Measurements from ENCODE around the gene DNAJC6.
"Not testable (repeated sequence)": the region's sequence is repeated elsewhere in the genome, so short reads cannot be mapped to it uniquely, and the experiment has no call there.

The DNAJC6 gene

DNA sequence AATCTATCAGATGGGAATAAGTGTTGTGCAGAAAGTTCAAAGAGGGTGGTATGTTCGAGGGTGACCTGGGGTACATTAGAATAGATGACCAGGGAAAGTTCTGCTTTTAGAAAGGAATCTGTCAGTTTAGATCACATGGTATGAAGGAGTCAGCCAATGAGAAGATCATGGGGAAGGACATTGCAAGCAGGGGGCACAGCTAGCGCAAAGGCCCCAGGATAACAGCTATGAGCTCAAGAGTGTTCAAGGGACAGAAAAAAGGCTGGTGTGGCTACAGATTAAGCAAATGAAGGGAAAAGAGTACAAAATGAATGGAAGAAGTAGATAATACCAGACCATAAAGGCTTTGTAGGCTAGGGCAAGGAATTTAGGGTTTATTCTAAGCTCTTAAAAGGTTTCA is 119.7 kb downstream of the DNAJC6 start:
- DNase-seq (ENCODE audit: low spot score) = no peak

GRCh38 chr1:65429806-65430205 is 120.5 kb downstream of the DNAJC6 start:
- no peak for DNase-seq (ENCODE audit: low spot score)

DNA sequence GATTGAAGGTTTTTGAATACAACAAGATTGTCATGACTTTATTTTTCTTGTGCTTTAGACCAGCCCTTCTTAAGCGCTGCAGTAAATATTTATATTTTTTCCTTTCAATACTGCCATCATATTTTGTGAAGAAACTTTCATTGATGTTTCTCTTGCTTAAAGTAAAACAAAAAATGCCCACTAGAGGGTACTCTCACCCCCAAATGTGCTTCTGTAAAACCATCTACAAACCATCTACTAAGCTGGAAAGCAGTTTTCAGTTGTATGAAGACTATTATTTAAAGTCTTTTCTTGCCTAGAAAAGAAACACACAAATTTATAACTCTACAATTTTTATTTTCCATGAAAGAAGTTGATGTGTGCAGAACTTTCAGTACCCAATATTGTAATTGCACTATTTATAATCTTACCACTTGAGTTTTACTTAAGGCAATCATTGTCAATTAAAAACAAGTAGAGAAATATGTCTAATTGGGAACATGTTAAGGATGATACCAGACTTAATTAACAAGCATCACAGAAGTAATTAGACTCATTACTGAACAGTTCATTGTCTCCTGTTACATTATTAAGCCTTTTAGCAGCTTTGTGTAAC is 121.9 kb downstream of the DNAJC6 start:
- peak; percentile 45 for DNase-seq (ENCODE audit: low spot score)

DNA sequence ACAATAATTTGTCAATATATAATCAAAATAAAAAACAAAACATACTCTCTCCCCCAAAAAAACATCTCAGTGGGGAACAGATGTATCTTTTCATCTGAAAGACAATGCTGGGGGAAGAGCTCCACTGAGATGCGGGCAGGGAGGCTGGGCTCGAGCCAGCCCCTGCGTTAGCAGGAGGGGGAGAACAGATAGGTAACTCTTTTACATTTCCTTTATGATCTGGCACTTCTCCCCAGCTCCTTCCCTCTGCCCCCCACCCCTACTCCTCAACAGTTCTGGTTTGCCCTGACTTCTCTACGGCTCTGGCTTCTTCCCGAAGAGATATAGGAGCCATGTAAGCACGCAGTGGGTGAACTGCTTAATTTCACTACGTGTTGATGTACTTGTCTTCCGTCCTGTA is 123.6 kb downstream of the DNAJC6 start:
- no peak for DNase-seq (ENCODE audit: low spot score)

- no peak for DNase-seq (ENCODE audit: low spot score)
Measured at GRCh38 chr1:65434255-65434654, 124.9 kb downstream of the DNAJC6 start.

- no peak for DNase-seq (ENCODE audit: low spot score)
Measured at GRCh38 chr1:65434760-65435159, 125.4 kb downstream of the DNAJC6 start.

DNA sequence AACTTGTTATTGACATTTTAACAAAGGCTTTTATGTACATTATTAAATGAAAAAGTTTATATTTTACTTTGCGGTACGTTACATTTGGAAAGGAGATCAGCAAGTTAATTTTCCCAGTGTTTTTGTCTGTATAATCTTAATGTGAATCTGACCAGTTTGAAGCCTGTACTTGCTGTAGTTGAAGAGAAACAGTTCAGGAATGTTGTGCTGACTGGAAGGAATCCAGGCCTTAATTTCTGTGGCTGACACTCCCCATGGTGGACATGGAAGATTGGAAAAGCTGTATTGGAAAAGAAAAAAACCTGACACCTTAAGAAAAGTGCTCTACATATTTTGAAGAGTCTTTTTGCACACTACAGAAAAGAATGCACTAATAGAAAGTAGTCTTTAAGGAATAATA is 126.6 kb downstream of the DNAJC6 start:
- DNase-seq (ENCODE audit: low spot score) = no peak

- no peak for DNase-seq (ENCODE audit: low spot score)
Measured at GRCh38 chr1:65437616-65438015, 128.3 kb downstream of the DNAJC6 start.

DNA sequence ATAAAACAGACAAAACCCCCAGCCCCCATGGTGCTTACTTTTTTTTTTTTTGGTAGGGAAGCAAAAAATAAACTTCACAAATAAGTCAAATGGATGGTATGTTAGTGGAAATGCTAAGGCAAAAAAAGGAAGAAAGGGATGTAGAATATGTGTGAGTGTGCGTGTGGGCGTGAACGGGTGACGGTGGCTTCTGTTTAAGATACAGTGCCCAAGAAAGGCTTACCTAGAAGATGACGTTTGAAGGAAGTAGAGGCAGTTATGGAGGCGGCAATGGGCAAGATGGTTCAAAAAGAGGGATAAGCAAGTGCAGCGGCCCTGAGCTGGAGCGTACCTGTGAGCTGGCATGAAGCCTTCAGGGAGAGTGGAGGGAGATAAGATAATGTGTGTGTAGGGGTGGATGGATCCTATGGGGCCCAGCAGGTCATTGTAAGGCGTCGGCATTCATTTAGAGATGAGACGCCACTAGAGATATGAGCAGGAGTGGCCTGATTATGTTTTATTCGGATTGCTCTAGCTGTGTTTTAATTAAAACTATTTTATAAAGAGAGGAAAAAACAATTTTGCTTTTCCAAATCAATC is 131.1 kb downstream of the DNAJC6 start:
- DNase-seq (ENCODE audit: low spot score) = no peak

- no peak for DNase-seq (ENCODE audit: low spot score)
Measured at GRCh38 chr1:65440915-65441314, 131.6 kb downstream of the DNAJC6 start.

DNA sequence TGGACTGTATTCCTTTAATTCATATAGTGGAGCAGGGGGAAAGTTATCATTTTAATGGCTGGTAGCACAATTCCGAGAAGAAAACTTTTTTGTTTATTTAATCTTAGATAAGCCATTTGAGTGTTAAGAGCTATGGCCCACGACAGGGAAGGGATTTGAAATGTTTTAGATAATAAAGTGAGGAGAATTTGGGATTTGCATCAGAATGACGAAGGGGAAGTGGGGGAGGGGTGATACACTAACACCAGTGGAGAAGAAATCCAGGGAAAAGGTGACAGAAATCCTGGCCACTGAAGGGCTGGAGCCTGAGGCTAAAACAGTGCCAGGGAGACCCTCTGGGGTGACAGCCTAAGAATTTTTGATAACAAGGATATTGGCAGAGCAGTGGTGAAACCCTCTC is 132.1 kb downstream of the DNAJC6 start:
- no peak for DNase-seq (ENCODE audit: low spot score)

- no peak for DNase-seq (ENCODE audit: low spot score)
Measured at GRCh38 chr1:65442442-65442841, 133.1 kb downstream of the DNAJC6 start.

DNA sequence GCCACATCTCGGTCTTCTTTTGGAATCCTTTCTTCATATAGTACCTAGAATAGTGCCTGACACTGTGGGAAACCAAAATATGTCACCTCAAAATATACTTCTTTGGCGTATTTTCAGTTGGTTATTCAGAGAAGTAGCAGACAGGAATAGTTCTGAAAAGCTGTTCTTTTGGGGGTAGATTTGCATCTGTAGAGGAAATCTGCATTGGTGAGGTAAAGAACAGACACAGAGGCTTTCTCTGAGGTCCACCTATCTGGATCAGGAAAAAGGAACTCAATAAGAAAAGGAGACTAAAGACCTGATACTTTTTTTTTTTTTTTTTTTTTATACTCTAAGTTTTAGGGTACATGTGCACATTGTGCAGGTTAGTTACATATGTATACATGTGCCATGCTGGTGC is 134.3 kb downstream of the DNAJC6 start:
- DNase-seq (ENCODE audit: low spot score) = no peak

GRCh38 chr1:65444128-65444640 is 134.8 kb downstream of the DNAJC6 start:
- no peak for DNase-seq (ENCODE audit: low spot score)

DNA sequence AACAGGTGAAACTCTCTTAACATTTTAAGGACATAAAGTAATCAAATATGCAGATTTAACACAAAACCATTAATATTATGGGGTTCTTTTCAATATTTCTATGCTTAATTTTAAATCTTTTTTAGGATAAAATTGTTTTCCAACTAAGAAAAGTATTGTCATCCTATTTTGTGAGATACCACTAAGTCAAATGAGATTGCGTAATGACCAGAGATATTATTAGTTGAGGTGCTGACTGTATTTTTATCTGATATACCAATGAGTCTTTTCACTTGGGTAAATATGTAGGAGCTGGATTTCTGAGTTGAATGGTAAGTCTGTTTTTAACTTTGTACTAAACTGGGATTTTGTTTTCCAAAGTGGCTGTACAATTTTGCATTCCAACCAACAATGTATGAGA is 136.5 kb downstream of the DNAJC6 start:
- no peak for DNase-seq (ENCODE audit: low spot score)

- DNase-seq (ENCODE audit: low spot score) = no peak
Measured at GRCh38 chr1:65449214-65449823, 140.0 kb downstream of the DNAJC6 start.

- not testable (repeated sequence) for DNase-seq (ENCODE audit: low spot score)
Measured at GRCh38 chr1:65455678-65456077, 146.3 kb downstream of the DNAJC6 start.

DNA sequence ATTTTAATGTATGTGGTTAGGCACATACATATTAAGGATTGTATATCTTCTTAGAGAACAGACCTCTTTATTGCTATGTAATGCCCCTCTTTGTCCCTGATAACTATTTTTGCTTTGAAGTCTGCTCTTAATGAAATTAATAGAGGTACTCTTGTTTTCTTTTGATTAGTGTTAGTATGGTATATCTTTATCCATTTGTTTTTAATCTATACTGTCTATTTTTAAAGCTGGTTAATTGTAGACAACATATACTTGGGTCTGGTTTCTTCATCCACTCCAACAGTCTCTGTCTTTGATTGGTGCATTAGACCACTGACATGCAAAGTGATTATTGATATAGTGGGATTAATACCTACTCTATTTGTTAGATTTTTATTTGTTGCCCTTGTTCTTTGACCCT is 147.1 kb downstream of the DNAJC6 start:
- DNase-seq (ENCODE audit: low spot score) = no peak

DNA sequence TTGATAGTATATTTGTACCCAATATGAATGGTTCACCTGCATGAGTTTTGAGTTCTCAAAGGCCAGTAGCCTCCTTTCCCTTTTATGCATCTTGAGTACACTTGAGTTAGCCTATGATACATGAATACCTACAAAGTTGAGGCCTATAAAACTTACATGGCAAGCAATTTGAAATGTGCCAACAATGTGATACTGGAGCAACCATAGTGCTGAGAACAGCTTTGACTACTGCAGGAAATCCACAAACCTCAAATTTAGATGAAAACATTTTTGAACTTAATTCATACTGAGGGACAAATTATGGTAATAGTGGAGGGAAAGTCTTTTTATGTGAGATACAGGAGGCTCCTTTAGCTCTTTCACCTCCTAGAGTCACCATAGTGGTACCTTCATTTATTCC is 148.5 kb downstream of the DNAJC6 start:
- no peak for DNase-seq (ENCODE audit: low spot score)

- DNase-seq (ENCODE audit: low spot score) = no peak
Measured at GRCh38 chr1:65458730-65459396, 149.5 kb downstream of the DNAJC6 start.

GRCh38 chr1:65459397-65459768 is 150.0 kb downstream of the DNAJC6 start:
- peak; percentile 37 for DNase-seq (ENCODE audit: low spot score)

Data from activated CD4-positive, alpha-beta T cell treated with anti-CD3 and anti-CD28 coated beads, Interleukin-2, Interleukin-4, amounts not matched to agents 100 ng/mL and 50 ng/mL, durations not matched to agents 16 hours and 8 hours (primary cell).